Measurements from ENCODE around the gene ITPR3.

ITPR3 gene

DNA sequence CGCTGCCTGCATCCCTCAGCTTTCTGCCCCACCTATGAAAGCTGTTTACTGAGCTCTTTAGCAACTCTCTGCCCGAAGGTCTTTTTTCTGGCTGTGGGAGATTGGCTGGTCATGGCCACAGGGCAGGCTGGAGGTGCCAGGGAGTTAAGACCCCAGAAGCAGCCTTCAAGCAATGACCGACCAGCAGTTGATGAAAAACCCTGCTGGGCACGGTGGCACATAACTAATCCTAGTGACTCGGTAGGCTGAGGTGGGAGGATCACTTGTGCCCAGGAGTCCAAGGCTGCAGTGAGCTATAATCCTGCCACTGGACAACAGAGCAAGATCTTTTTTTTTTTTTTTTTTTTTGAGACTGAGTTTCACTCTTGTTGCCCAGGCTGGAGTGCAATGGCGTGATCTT, 20.4 kb upstream of the ITPR3 start:
- CTCF ChIA-PET: no interaction called here
- no peak for DNase-seq (ENCODE audit: extremely low spot score)
- TF ChIP-seq SP1 (IDR thresholded peaks at IDR 0.05) (no peak), FOXK2 (IDR thresholded peaks at IDR 0.05) (no peak), TARDBP (IDR thresholded peaks at IDR 0.05) (no peak), BHLHE40 (IDR thresholded peaks at IDR 0.05; ENCODE audit: borderline replicate concordance) (no peak), ZNF384 (IDR thresholded peaks at IDR 0.05) (no peak), FOXA1 (IDR thresholded peaks at IDR 0.05) (no peak), ELF4 (IDR thresholded peaks at IDR 0.05) (no peak), L3MBTL2 (conservative IDR thresholded peaks at IDR 0.05) (no peak), LEF1 (IDR thresholded peaks at IDR 0.05; ENCODE audit: borderline replicate concordance) (no peak), HDGF (IDR thresholded peaks at IDR 0.05; ENCODE audit: borderline replicate concordance) (no peak), NFRKB (IDR thresholded peaks at IDR 0.05) (no peak), FOXM1 (IDR thresholded peaks at IDR 0.05; ENCODE audit: borderline replicate concordance) (no peak), ARNT (IDR thresholded peaks at IDR 0.05) (no peak), SUZ12 (IDR thresholded peaks at IDR 0.05) (no peak), CTBP1 (IDR thresholded peaks at IDR 0.05; ENCODE audit: borderline replicate concordance) (no peak)
- TF ChIP-seq, protein P1, sequence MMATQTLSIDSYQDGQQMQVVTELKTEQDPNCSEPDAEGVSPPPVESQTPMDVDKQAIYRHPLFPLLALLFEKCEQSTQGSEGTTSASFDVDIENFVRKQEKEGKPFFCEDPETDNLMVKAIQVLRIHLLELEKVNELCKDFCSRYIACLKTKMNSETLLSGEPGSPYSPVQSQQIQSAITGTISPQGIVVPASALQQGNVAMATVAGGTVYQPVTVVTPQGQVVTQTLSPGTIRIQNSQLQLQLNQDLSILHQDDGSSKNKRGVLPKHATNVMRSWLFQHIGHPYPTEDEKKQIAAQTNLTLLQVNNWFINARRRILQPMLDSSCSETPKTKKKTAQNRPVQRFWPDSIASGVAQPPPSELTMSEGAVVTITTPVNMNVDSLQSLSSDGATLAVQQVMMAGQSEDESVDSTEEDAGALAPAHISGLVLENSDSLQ (IDR thresholded peaks at IDR 0.05): no peak
- POLR2A ChIA-PET: no interaction called here

DNA sequence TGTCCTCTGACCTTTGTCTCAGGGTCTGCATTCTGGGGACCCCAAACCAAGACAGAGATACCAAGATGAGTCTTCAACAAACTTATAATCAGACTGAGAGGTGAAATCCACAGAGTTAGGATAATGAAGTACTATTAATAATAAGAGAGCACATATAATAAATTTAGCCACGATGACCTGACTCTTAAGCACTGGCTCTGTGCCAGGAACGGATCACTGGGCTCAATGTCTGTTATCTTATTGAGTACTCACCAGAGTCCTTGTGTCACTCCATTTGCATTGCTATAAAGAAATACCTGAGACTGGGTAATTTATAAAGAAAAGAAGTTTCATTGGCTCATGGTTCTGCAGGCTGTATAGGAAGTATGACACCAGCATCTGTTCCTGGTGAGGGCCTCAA, 18.9 kb upstream of the ITPR3 start:
- ChIA-PET CTCF (no interaction called here), POLR2A (interaction anchor here (1.0 kb wide), 1 partner anchor 19 kb away, joined by 3 read pairs; the partner anchor contains the start of gene ITPR3)
- DNase-seq (ENCODE audit: extremely low spot score): no peak
- TF ChIP-seq FOXK2 (IDR thresholded peaks at IDR 0.05) (no peak), TARDBP (IDR thresholded peaks at IDR 0.05) (no peak), FOXM1 (IDR thresholded peaks at IDR 0.05; ENCODE audit: borderline replicate concordance) (no peak), SP1 (IDR thresholded peaks at IDR 0.05) (no peak)

DNA sequence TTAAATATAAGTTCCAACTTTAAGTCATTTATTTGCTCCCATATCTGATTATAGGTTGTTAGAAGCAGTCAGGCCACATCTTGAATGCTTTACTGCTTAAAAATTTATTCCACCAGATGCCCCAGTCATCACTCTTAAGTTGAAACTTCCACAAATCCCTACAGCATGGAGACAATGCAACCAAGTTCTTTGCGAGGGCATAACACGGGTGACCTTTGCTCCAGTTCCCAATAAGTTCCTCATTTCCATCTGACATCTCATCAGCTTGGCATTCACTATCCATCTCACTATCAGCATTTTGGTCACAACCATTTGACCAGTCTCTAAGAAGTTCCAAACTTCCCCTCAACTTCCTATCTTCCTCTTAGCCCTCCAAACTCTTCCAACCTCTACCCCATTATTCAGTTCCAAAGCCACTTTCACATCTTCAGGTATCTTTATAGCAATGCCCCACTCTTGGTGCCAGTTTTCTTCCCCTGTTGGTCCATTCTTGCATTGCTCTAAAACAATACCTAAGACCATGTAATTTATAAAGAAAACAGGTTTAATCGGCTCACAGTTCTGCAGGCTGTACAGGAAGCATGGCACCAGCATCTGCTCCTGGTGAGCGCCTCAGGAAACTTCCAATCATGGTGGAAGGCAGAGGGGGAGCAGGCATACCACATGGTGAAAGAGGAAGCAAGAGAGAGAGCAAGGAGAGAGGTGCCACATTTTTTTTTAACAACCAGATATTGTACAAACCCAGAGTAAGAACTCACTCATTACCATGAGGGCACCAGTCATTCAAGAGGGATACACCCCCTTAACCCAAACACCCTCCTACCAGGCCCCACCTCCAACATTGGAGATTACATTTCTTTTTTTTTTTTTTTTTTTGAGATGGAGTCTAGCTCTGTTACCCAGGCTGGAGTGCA, 15.9 kb upstream of the ITPR3 start:
- TF ChIP-seq L3MBTL2 (conservative IDR thresholded peaks at IDR 0.05) (no peak), TARDBP (IDR thresholded peaks at IDR 0.05) (no peak), BHLHE40 (IDR thresholded peaks at IDR 0.05; ENCODE audit: borderline replicate concordance) (no peak), FOXK2 (IDR thresholded peaks at IDR 0.05) (no peak), HDGF (IDR thresholded peaks at IDR 0.05; ENCODE audit: borderline replicate concordance) (no peak), NFRKB (IDR thresholded peaks at IDR 0.05) (no peak), SUZ12 (IDR thresholded peaks at IDR 0.05) (no peak)
- TF ChIP-seq, protein P1 (IDR thresholded peaks at IDR 0.05): no peak
- ChIA-PET POLR2A (no interaction called here), CTCF (no interaction called here)
- no peak for DNase-seq (ENCODE audit: extremely low spot score)

DNA sequence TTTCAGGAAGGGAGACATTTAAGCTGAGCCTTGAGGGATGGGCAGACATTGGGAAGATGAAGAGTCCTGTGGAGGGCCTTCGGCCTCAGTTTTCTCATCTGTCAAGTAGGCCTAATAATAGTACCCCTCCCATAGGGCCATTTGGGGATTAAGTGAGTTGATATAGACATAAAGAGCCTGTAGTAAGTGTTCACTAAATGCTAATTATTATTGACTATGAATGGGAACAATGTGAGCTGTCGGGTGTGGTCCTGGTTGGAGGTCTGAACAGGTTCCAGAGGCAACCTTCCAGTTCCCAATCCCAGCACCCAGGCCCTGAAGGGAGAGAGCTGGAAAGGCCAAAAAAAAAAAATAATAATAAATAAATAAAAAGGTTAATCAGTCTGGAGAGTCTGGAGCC, 14.5 kb upstream of the ITPR3 start:
- POLR2A ChIA-PET: interaction anchor here (1.6 kb wide), 1 partner anchor 105 kb away, joined by 6 read pairs; the partner anchor contains the start of gene UQCC2
- CTCF ChIA-PET: no interaction called here

DNA sequence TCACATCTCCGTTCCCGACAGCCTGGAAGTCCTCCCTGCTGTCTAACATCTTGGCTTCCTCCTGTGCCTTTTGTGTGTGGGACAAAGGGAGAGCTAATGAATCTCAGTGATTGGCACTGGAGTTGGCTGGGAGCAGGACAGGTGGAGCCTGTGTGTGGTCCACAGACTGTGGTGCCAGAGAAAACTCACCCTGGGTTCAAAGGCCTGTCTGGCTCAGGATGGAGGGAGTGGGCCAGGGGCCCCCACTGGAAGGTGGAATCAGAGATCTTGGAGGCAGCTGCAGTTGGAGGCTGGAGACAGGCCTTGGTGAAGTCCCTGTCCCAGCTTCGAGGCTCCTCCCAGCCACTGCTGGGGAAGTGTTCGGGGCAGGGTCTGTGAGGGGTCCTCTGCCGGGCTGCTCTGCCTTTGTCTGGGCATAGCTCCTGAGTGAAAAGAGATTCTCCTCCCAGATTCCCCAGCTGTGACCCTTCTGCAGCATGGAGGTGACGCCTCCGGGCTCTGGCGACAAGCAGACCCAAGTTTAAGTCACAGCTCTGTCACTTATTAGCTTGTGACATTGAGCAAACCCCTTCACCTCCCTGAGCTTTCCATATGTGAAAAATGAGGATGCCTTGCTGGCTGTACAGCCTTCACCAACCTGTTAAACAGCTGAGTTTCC, 13.9 kb upstream of the ITPR3 start:
- TF ChIP-seq ARNT (IDR thresholded peaks at IDR 0.05) (no peak), FOXA1 (IDR thresholded peaks at IDR 0.05) (no peak), ZNF384 (IDR thresholded peaks at IDR 0.05) (no peak), LEF1 (IDR thresholded peaks at IDR 0.05; ENCODE audit: borderline replicate concordance) (no peak), TARDBP (IDR thresholded peaks at IDR 0.05) (no peak), FOXK2 (IDR thresholded peaks at IDR 0.05) (no peak), L3MBTL2 (conservative IDR thresholded peaks at IDR 0.05) (no peak), SP1 (IDR thresholded peaks at IDR 0.05) (no peak), SUZ12 (IDR thresholded peaks at IDR 0.05) (no peak), BHLHE40 (IDR thresholded peaks at IDR 0.05; ENCODE audit: borderline replicate concordance) (no peak), NFRKB (IDR thresholded peaks at IDR 0.05) (no peak), CTBP1 (IDR thresholded peaks at IDR 0.05; ENCODE audit: borderline replicate concordance) (no peak), HDGF (IDR thresholded peaks at IDR 0.05; ENCODE audit: borderline replicate concordance) (no peak), ELF4 (IDR thresholded peaks at IDR 0.05) (no peak), FOXM1 (IDR thresholded peaks at IDR 0.05; ENCODE audit: borderline replicate concordance) (no peak)
- TF ChIP-seq, protein P1 (IDR thresholded peaks at IDR 0.05): no peak
- ChIA-PET POLR2A (interaction anchor here (1.6 kb wide), 1 partner anchor 104 kb away, joined by 6 read pairs; the partner anchor contains the start of gene UQCC2), CTCF (interaction anchor here (0.8 to 1.7 kb wide), 3 partner anchors 17 to 94 kb away, joined by 4 to 5 read pairs (median 4); no protein-coding TSS in a partner anchor)
- no peak for DNase-seq (ENCODE audit: extremely low spot score)

More for the DNA sequence above, 14.5 kb upstream of the ITPR3 start:
- TF ChIP-seq ARNT (IDR thresholded peaks at IDR 0.05) (no peak), ZNF384 (IDR thresholded peaks at IDR 0.05) (no peak), FOXK2 (IDR thresholded peaks at IDR 0.05) (no peak), CTBP1 (IDR thresholded peaks at IDR 0.05; ENCODE audit: borderline replicate concordance) (no peak), BHLHE40 (IDR thresholded peaks at IDR 0.05; ENCODE audit: borderline replicate concordance) (no peak), FOXA1 (IDR thresholded peaks at IDR 0.05) (no peak), LEF1 (IDR thresholded peaks at IDR 0.05; ENCODE audit: borderline replicate concordance) (no peak), SP1 (IDR thresholded peaks at IDR 0.05) (no peak)
- no peak for DNase-seq (ENCODE audit: extremely low spot score)

Data from HEK293T (cell line).